NB4 (cell line): ENCODE data around the gene AGBL4.

Source experiments
- MYC ChIP-seq: IDR thresholded peaks from 2 replicates; pipeline ENCODE4 v1.6.1; 2011; ENCODE audit warnings: low read depth, low read length
- POLR2A ChIP-seq: IDR thresholded peaks from 2 replicates; pipeline ENCODE4 v1.6.1; 2011; ENCODE audit warnings: mild to moderate bottlenecking; ENCODE audit not compliant: insufficient read length; ENCODE audit errors: extremely low read depth
- TF ChIP-seq, protein P1 (sequence below): IDR thresholded peaks from one replicate; pipeline ENCODE4 v1.5.1; 2012; ENCODE audit warnings: low read depth, low read length

- TF ChIP-seq, protein P1, sequence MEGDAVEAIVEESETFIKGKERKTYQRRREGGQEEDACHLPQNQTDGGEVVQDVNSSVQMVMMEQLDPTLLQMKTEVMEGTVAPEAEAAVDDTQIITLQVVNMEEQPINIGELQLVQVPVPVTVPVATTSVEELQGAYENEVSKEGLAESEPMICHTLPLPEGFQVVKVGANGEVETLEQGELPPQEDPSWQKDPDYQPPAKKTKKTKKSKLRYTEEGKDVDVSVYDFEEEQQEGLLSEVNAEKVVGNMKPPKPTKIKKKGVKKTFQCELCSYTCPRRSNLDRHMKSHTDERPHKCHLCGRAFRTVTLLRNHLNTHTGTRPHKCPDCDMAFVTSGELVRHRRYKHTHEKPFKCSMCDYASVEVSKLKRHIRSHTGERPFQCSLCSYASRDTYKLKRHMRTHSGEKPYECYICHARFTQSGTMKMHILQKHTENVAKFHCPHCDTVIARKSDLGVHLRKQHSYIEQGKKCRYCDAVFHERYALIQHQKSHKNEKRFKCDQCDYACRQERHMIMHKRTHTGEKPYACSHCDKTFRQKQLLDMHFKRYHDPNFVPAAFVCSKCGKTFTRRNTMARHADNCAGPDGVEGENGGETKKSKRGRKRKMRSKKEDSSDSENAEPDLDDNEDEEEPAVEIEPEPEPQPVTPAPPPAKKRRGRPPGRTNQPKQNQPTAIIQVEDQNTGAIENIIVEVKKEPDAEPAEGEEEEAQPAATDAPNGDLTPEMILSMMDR = no peak
- TF ChIP-seq POLR2A = no peak
- no peak for TF ChIP-seq MYC
These were observed 1364.0 kb downstream of the AGBL4 start for GRCh38 chr1:48659801-48660200.
